A549 treated with CpdA at 1 μM for 4 hours (cell line): Measurements from ENCODE around the gene WBP4. TPM values are rescaled to one million over a fixed set of nuclear protein-coding genes. Genes with fewer than 3 reads are reported as not detected.

Experiments
- total RNA-seq: library from RNA; stranded (reverse); fragments of 200-300 nt; extraction: Qiagen RNA extraction; gene quantifications from 5 replicates; pipeline ENCODE4 v1.2.3, GENCODE V29; 2022; ENCODE audit warnings: low read depth

WBP4 gene
- total RNA-seq, result 6.7 to 9.6 TPM (median 7.5 TPM) in 5 replicates

GRCh38 chr13:41061075-41061913 lies at the start of gene WBP4:
WBP4 (plus strand) TSS chr13:41061509; CDS start chr13:41061674, 165 bp downstream.

GRCh38 chr13:41019011-41019487 lies 42.3 kb upstream of the WBP4 start, which contains the start of gene ELF1:
ELF1 (minus strand) TSS chr13:41019316; CDS start chr13:40982054, 37,262 bp downstream.

GRCh38 chr13:41132512-41133152 lies 71.3 kb downstream of the WBP4 start, which contains the start of gene KBTBD6:
KBTBD6 (minus strand) TSS chr13:41132802; CDS start chr13:41132511, 291 bp downstream.

Other genes with a start within 250 kb of the WBP4 start
- gene ELF1, start 42.2 kb upstream of the WBP4 start, total RNA-seq, result 21.6 to 30.1 TPM (median 27.3 TPM) in 5 replicates
- 4.6 to 5.6 TPM (median 5.1 TPM) in 5 replicates for gene KBTBD6, start 71.3 kb downstream of the WBP4 start, total RNA-seq
- gene KBTBD7, start 133.1 kb downstream of the WBP4 start, total RNA-seq, result 2.2 to 2.8 TPM (median 2.5 TPM) in 5 replicates
- gene MTRF1, start 202.1 kb downstream of the WBP4 start, total RNA-seq, result 4.6 to 8.0 TPM (median 6.8 TPM) in 5 replicates
- 9.2 to 10.9 TPM (median 9.7 TPM) in 5 replicates for gene NAA16, start 249.8 kb downstream of the WBP4 start, total RNA-seq